Measurements from ENCODE around the gene OR5H14.

The OR5H14 gene

GRCh38 chr3:98151241-98151640 is 4.0 kb downstream of the OR5H14 start:
- POLR2A ChIA-PET, result no interaction called here
- no peak for DNase-seq (ENCODE audit: extremely low spot score)
- CTCF ChIA-PET, result no interaction called here
- no peak for TF ChIP-seq CTCF (IDR thresholded peaks at IDR 0.05; ENCODE audit: control extremely low read depth, extremely low read depth, low read depth, missing control alignments)

DNA sequence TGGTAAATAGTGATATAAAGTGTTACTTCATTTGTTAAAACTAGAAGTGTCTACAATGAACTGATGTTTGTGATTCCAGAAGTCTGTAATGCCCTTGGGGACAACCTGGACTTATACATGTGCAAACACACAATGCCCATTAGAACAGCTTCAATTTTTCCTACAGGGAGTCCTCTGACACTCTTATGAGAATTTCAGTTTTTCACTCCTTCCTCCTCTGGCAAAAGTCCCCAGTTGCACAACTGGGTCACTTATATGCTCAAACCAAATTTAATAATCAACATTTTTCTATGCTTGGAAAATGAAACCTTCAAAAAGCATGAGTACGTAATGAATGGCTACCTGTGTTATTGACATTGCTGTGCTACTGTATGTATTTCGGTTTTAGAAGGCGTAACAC is 19.1 kb downstream of the OR5H14 start, which contains the start of gene OR5H15:
TSS of gene OR5H15 (plus strand) at position 301 of the 400 bp plus-strand sequence. CDS start 2,004 bp downstream, outside the sequence.
- DNase-seq (ENCODE audit: extremely low spot score), result no peak
- ChIA-PET POLR2A (no interaction called here), CTCF (no interaction called here)
- TF ChIP-seq CTCF (IDR thresholded peaks at IDR 0.05; ENCODE audit: control extremely low read depth, extremely low read depth, low read depth, missing control alignments), result no peak

DNA sequence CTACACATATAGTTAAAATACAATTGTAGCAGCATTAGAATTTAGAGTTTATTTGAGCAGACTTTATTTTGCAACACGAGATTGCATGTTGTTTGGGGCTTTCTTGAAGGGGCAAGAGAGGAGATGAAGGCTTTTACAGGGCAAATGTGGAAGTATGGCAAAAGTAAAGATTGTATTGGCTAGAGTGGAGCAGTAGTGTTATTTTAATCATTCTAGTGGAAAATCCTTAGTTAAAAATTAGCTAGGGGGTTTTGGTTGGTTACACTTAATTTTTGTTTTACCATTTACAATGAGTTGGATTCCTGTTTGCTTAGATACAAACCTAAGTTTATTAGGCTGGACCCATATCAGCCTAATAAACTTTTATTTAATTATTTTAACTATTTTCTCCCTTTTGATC is 23.8 kb downstream of the OR5H14 start:
- DNase-seq (ENCODE audit: extremely low spot score), result no peak
- TF ChIP-seq CTCF (IDR thresholded peaks at IDR 0.05; ENCODE audit: control extremely low read depth, extremely low read depth, low read depth, missing control alignments), result no peak
- CTCF ChIA-PET, result no interaction called here
- POLR2A ChIA-PET, result no interaction called here

- TF ChIP-seq CTCF (IDR thresholded peaks at IDR 0.05; ENCODE audit: control extremely low read depth, extremely low read depth, low read depth, missing control alignments), result no peak
- no peak for DNase-seq (ENCODE audit: extremely low spot score)
- POLR2A ChIA-PET, result no interaction called here
- CTCF ChIA-PET, result interaction anchor here (1.4 kb wide), 1 partner anchor 12 kb away, joined by 3 read pairs; no protein-coding TSS in a partner anchor
Measured at GRCh38 chr3:98172621-98173020, 25.3 kb downstream of the OR5H14 start.

DNA sequence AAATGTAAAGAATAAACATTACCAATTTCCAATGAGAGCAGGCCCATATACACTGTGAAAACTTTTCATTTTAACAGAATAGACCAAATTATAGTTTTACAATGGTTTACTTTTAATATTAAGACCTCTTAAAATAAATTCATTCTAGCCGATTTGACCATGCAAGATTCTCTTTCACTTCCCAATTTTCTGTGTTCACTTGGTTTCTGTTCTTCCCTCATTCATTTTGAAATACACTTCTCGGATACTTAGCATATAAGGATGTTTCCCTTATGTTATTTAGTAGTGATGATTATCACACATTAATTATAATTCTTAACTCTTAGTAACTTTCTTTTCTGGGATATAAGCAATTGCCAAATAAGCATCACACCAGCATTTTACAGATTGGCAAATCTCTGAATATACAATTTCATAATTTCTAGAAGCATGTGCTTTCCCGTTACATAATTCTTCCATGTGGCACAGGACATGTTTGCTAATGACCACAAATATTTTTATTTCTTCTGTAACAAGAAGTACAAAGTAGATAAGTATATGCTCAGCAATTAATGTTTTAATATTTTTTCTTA is 33.1 kb downstream of the OR5H14 start:
- TF ChIP-seq CTCF (IDR thresholded peaks at IDR 0.05; ENCODE audit: control extremely low read depth, extremely low read depth, low read depth, missing control alignments), result no peak
- DNase-seq (ENCODE audit: extremely low spot score), result no peak
- ChIA-PET POLR2A (no interaction called here), CTCF (no interaction called here)

DNA sequence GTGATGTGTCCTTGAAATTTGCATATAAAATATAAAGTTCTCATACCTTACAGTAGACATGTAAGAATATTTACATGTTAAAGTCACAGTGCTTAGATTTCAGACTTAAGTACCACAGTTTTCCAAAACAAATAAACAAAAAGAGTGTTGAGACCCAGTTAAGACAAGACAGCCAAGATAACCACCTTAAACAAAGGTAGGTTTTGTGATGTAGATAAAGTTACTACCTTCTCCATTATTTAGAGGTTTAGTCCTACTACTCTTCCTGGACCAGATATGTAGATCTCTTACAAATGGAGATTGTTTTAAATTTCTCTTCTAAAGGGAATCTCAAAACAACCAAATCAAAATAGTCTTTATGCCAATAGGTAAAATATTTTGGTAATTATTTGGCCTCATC is 34.9 kb downstream of the OR5H14 start:
- CTCF ChIA-PET, result no interaction called here
- no peak for TF ChIP-seq CTCF (IDR thresholded peaks at IDR 0.05; ENCODE audit: control extremely low read depth, extremely low read depth, low read depth, missing control alignments)
- no peak for DNase-seq (ENCODE audit: extremely low spot score)
- POLR2A ChIA-PET, result no interaction called here
